ENCODE measurements around the gene SFTPA1. TPM values are rescaled to one million over a fixed set of nuclear protein-coding genes. Genes with fewer than 3 reads are reported as not detected.

The SFTPA1 gene
- total and polyA plus RNA-seq, 9 of the 15 experiments (the other 6 are each of a cell fraction or from before 2014, with no cell fraction given) = 0.04 to 3.5 (median 0.08) TPM; not detected in 5

DNA sequence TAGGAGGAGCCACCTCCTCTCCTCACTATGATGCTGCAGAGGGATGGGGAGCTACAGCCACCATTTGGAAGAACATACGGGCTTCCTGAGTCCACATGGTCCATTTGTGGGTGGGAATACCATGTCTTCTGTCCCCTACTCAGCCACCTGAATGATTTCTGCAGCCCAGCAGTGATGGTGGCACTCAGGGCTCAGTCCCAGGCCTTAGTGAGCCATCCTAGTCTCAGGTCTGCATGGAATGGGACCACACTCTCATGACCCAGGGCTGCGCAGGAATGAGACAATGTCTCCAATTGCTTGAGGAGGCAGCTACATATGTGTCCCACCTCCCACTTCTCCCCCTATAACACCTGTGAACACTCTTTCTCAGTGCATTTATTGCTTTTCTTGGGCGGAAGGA lies 4.8 kb downstream of the SFTPA1 start:
- no peaks in the 10 kb centered on the region; the same call in 1 of the 2 replicates for H4K20me1 ChIP-seq (replicated peaks; ENCODE audit: control insufficient read depth, insufficient read depth, low read length)
- no peak for ATAC-seq
- no peak overlapping the region for H2AFZ ChIP-seq (ENCODE audit: low read depth, low read length)
- H3K4me1 ChIP-seq (replicated peaks in 1 of 2; ENCODE audit: control insufficient read depth in 2 of 2, insufficient read depth in 2 of 2, low read length in 2 of 2) = no peaks in the 10 kb centered on the region
- H3K4me2 ChIP-seq (ENCODE audit: insufficient read depth, low read length) = no peak overlapping the region
- in situ Hi-C loops (cut with MboI) = no loop called here
- 4% methylated on average over 3 of the region's 3 CpGs for WGBS (ENCODE audit: insufficient coverage, low coverage, missing lambda C conversion rate)
- H3K36me3 ChIP-seq (ENCODE audit: control insufficient read depth, insufficient read depth, low read length) = no peaks in the 10 kb centered on the region
- ChIA-PET CTCF (ENCODE audit: low intra/inter-chr PET ratio) (no interaction called here), POLR2A (no interaction called here)
- H3K9me3 ChIP-seq (replicated peaks; ENCODE audit: control insufficient read depth, insufficient read depth, low read depth, low read length) = no peaks in the 10 kb centered on the region
- H3K27ac ChIP-seq (ENCODE audit: extremely low read depth, low read depth, low read length) = no peak overlapping the region
- no TSS peak for BruUV-seq (replicated peaks)
- no peaks in the 10 kb centered on the region for H3K9me1 ChIP-seq (ENCODE audit: control insufficient read depth, insufficient read depth, low read length)
- H3K9ac ChIP-seq (ENCODE audit: insufficient read depth in 1 of 2, low read depth in 2 of 2, low read length in 2 of 2) = no peak overlapping the region
- H3K4me3 ChIP-seq = no peak overlapping the region
- no peak for FAIRE-seq
- intact Hi-C loops (cut with micrococcal nuclease) = no loop called here
- H3K79me2 ChIP-seq (ENCODE audit: control insufficient read depth, insufficient read depth, low read length) = no peaks in the 10 kb centered on the region
- no peak for DNase-seq (ENCODE audit: extremely low read depth in 1 of 4, low spot score in 3 of 4)
- H3K27me3 ChIP-seq (ENCODE audit: control insufficient read depth in 2 of 2, insufficient read depth in 2 of 2, low read length in 2 of 2) = peaks cover 6 to 49% of the 10 kb centered on the region in 2 experiments
- TF ChIP-seq ZNF23 (CRISPR knock-in tag; IDR thresholded peaks at IDR 0.05) = no peak
- TF ChIP-seq, protein P1, sequence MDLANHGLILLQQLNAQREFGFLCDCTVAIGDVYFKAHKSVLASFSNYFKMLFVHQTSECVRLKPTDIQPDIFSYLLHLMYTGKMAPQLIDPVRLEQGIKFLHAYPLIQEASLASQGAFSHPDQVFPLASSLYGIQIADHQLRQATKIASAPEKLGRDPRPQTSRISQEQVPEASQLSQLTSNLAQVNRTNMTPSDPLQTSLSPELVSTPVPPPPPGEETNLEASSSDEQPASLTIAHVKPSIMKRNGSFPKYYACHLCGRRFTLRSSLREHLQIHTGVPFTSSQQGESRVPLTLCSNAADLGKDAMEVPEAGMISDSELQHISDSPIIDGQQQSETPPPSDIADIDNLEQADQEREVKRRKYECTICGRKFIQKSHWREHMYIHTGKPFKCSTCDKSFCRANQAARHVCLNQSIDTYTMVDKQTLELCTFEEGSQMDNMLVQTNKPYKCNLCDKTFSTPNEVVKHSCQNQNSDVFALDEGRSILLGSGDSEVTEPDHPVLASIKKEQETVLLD (IDR thresholded peaks at IDR 0.05) = no peak
- TF ChIP-seq ZNF766 (CRISPR knock-in tag; conservative IDR thresholded peaks at IDR 0.05) = no peak
- TF ChIP-seq ZBTB7A (IDR thresholded peaks at IDR 0.05; ENCODE audit: borderline replicate concordance, control insufficient read depth, low read depth, low read length) = no peak
- TF ChIP-seq VEZF1 (CRISPR knock-in tag; IDR thresholded peaks at IDR 0.05) = no peak
- no peak for TF ChIP-seq PHF8 (IDR thresholded peaks at IDR 0.05; ENCODE audit: borderline replicate concordance, low read length)
- no peak for TF ChIP-seq RNF2 (IDR thresholded peaks at IDR 0.05)
- no peak for TF ChIP-seq POLR2AphosphoS2 (IDR thresholded peaks at IDR 0.05; ENCODE audit: low read length)
- TF ChIP-seq, protein P2, sequence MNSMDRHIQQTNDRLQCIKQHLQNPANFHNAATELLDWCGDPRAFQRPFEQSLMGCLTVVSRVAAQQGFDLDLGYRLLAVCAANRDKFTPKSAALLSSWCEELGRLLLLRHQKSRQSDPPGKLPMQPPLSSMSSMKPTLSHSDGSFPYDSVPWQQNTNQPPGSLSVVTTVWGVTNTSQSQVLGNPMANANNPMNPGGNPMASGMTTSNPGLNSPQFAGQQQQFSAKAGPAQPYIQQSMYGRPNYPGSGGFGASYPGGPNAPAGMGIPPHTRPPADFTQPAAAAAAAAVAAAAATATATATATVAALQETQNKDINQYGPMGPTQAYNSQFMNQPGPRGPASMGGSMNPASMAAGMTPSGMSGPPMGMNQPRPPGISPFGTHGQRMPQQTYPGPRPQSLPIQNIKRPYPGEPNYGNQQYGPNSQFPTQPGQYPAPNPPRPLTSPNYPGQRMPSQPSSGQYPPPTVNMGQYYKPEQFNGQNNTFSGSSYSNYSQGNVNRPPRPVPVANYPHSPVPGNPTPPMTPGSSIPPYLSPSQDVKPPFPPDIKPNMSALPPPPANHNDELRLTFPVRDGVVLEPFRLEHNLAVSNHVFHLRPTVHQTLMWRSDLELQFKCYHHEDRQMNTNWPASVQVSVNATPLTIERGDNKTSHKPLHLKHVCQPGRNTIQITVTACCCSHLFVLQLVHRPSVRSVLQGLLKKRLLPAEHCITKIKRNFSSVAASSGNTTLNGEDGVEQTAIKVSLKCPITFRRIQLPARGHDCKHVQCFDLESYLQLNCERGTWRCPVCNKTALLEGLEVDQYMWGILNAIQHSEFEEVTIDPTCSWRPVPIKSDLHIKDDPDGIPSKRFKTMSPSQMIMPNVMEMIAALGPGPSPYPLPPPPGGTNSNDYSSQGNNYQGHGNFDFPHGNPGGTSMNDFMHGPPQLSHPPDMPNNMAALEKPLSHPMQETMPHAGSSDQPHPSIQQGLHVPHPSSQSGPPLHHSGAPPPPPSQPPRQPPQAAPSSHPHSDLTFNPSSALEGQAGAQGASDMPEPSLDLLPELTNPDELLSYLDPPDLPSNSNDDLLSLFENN (IDR thresholded peaks at IDR 0.05; ENCODE audit: low read depth in 2 of 2, low read length in 2 of 2) = no peak
- no peak for TF ChIP-seq NFIC (IDR thresholded peaks at IDR 0.05)
- TF ChIP-seq ZNF717 (CRISPR knock-in tag; IDR thresholded peaks at IDR 0.05) = no peak
- TF ChIP-seq ZNF280B (CRISPR knock-in tag; IDR thresholded peaks at IDR 0.05) = no peak
- TF ChIP-seq MBD1 (CRISPR knock-in tag; IDR thresholded peaks at IDR 0.05) = no peak
- no peak for TF ChIP-seq ESRRB (CRISPR knock-in tag; IDR thresholded peaks at IDR 0.05; ENCODE audit: borderline replicate concordance)

Data from K562 (cell line).